Urothelium cell line (cell line): ENCODE measurements around the gene PSMD14.

Experiments
- DNase-seq: peaks from one replicate; pipeline ENCODE4 v3.0.0; 2011; ENCODE audit warnings: low spot score, mixed read lengths
- FAIRE-seq: peaks from 2 replicates; lab custom pipeline; 2011; peaks lifted over from hg19 to GRCh38; lab: Jason Lieb, UNC

Gene PSMD14

GRCh38 chr2:161417438-161418274 lies 109.4 kb downstream of the PSMD14 start:
- FAIRE-seq = no peak
- no peak for DNase-seq

- FAIRE-seq = no peak
These were observed 110.1 kb downstream of the PSMD14 start for GRCh38 chr2:161418275-161418714.

DNA sequence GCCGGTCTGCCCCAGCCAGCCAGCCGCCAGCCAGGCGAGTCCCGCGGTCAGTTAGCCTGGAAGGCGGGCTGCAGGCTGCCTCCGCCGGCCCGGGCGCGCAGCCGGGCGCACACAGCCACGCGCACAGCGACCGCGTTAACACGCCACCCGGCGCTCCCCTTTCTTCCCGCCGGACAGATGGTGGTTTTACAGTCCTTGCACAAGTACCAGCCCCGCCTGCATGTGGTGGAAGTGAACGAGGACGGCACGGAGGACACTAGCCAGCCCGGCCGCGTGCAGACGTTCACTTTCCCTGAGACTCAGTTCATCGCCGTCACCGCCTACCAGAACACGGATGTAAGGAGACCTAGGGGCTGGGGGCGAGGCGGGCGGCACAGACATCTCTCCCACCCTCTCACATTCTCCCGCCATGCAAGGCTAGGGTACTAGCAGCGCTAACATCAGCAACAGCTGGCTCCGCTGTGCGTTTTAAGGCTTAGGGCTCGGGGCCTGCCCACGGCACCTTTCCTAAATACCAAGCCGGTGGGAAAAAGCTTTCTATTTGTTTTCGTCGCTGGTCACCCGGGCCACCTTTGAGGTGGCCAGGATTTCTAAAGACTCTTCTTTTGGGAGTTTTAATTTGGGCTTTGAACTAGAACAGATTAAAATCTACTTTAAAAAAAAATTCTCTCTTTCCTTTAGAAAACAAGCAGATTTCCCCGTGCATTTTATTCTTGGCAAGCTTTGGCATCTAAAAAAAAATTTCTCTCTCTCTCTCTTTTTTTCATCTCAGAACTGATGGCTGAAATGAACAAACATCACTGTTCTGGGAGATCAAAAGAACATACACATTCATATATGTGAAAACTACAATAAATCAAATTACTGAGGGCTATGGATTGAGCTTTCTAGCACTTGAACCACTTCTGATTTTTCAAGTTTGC lies 110.8 kb downstream of the PSMD14 start:
- DNase-seq (no peak), FAIRE-seq (no peak)

More at GRCh38 chr2:161418275-161418714, 110.1 kb downstream of the PSMD14 start:
- DNase-seq = no peak

GRCh38 chr2:161419638-161420190 lies 111.5 kb downstream of the PSMD14 start:
- no peak for DNase-seq
- no peak for FAIRE-seq

DNA sequence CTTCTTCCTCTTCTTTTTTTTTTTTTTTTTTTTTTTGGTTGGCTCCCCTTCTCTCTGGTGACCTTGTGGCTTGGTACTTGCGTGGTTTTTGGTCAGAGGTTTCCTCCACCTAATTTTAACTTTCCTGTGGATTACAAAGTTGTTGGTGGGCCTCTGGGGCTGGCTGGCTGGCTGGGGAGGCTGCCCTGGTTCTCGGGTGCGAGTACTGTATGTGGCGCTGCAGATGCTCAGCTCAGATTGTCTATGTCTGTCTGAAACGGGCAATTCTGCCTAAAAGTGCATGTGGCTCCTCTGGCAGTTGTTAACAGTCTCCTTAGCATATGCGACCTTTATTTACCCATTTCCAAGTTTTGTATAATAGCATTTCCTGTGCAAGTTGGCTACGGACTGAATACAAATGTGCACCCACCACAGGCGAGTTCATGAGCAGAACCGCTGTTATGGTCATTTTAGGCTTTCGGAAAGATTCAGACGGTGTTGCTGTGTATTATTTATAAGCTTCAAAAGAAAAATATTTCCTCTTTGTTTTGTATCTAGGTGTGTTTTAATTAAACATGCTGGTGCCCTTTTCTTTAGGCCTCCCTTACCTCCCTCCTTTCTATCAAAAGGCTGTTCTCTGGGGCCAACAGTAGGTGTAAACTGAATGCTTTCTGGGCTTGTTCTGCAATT lies 112.3 kb downstream of the PSMD14 start:
- FAIRE-seq = no peak
- DNase-seq = no peak

DNA sequence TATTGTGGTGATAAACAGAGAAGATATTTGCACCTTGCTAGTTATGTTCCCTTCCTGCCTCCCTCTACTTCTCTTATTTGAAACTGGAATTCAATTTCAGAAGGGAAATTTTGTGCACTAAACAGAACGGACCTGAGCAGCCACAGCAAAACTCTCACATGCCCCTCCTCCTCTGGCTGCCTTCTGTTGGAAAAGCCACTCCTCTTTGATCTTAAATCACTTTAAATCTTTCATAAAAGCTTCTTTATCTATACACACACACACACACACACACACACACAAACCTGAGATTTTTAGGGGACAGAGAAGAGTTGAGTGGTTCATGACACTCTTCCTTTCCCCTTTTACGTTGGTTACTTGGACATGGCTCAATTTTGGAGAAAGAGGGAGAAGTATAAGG lies 113.5 kb downstream of the PSMD14 start:
- FAIRE-seq = no peak
- DNase-seq = no peak

GRCh38 chr2:161422816-161423403 lies 114.7 kb downstream of the PSMD14 start:
- DNase-seq (no peak), FAIRE-seq (no peak)

DNA sequence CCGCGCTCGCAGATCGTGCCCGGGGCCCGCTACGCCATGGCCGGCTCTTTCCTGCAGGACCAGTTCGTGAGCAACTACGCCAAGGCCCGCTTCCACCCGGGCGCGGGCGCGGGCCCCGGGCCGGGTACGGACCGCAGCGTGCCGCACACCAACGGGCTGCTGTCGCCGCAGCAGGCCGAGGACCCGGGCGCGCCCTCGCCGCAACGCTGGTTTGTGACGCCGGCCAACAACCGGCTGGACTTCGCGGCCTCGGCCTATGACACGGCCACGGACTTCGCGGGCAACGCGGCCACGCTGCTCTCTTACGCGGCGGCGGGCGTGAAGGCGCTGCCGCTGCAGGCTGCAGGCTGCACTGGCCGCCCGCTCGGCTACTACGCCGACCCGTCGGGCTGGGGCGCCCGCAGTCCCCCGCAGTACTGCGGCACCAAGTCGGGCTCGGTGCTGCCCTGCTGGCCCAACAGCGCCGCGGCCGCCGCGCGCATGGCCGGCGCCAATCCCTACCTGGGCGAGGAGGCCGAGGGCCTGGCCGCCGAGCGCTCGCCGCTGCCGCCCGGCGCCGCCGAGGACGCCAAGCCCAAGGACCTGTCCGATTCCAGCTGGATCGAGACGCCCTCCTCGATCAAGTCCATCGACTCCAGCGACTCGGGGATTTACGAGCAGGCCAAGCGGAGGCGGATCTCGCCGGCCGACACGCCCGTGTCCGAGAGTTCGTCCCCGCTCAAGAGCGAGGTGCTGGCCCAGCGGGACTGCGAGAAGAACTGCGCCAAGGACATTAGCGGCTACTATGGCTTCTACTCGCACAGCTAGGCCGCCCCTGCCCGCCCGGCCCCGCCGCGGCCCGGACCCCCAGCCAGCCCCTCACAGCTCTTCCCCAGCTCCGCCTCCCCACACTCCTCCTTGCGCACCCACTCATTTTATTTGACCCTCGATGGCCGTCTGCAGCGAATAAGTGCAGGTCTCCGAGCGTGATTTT lies 115.5 kb downstream of the PSMD14 start:
- no peak for DNase-seq

GRCh38 chr2:161424394-161424769 lies 116.2 kb downstream of the PSMD14 start:
- DNase-seq (no peak), FAIRE-seq (no peak)

More for the DNA sequence above, 115.5 kb downstream of the PSMD14 start:
- FAIRE-seq = no peak

GRCh38 chr2:161424891-161425727 lies 116.9 kb downstream of the PSMD14 start:
- FAIRE-seq (no peak), DNase-seq (no peak)

DNA sequence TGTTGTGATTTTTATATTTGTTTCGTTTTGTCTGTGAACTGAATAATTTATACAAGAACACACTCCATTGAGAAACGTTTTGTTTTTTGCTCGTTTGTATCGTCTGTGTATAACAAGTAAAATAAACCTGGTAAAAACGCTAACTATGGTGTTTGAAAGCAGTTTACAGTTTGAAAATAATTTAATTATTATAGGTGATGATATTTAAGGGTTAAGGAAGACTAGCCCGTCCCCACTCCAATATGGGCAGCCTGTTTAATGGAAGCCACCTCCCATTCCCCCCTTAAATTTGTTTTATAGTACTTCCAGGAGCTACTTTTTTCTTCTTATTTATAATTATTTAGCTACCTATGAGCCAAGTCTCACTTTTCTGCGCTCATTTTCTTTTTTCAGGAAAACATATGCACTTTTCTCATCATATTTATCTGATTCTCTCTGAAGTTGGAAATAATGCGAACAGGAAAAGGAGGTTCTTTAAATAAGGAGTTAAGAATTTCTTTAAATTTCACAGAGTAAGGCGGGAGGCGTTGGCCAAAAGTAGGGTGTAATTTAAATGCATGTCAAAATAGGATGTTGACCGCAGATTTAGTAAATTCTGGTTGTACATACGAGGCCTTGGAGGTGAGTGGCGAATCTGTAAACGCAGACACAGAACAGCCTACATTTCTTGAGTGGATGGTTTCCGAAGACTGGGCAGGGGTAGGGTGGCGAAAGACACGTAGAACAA lies 117.7 kb downstream of the PSMD14 start:
- FAIRE-seq = no peak

DNA sequence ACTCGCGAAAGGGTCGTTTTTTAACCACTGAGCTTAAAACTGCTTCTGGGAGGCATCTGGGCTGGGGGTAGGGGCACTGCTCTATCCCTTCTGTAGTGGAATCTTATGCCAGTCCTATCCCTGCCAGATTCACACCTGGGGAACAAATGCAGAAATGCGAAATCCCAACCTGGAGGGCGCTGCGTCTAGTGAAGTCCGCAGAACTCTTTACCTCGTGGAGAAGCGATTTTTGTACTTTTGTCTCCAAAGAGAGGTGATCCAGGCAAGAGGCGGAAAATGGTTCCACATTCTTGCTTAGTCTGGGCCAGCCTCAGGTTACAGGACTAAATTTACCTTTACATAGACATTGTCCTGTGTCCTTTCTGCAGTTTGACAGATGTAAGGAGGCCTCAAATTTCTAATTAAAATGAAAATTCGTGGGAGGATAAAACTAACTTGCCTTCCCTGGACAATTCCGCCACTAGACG lies 118.3 kb downstream of the PSMD14 start:
- DNase-seq = no peak

More for the DNA sequence above, 117.7 kb downstream of the PSMD14 start:
- DNase-seq = no peak

GRCh38 chr2:161426922-161427663 lies 118.9 kb downstream of the PSMD14 start:
- FAIRE-seq = no peak
- no peak for DNase-seq

More for the DNA sequence above, 118.3 kb downstream of the PSMD14 start:
- no peak for FAIRE-seq

GRCh38 chr2:161427664-161428587 lies 119.7 kb downstream of the PSMD14 start:
- no peak for DNase-seq
- FAIRE-seq = no peak

GRCh38 chr2:161430386-161430785 lies 122.2 kb downstream of the PSMD14 start:
- FAIRE-seq (no peak), DNase-seq (no peak)

GRCh38 chr2:161432107-161432506 lies 123.9 kb downstream of the PSMD14 start:
- no peak for FAIRE-seq
- no peak for DNase-seq
